ENCODE measurements around the gene MSL1.

The MSL1 gene

GRCh38 chr17:40087049-40087794, 34.5 kb upstream of the MSL1 start:
- Mint-ChIP-seq H3K4me1 (ENCODE audit: low read depth) (peaks cover 3% of the 10 kb centered on the region), H3K27me3 (no peaks in the 10 kb centered on the region), H3K4me3 (no peak overlapping the region), H3K36me3 (ENCODE audit: low read depth) (peaks cover 16% of the 10 kb centered on the region), H3K27ac (no peak overlapping the region), H3K9me3 (no peaks in the 10 kb centered on the region)

- Mint-ChIP-seq H3K27ac (no peak overlapping the region), H3K27me3 (no peaks in the 10 kb centered on the region), H3K4me1 (ENCODE audit: low read depth) (peaks cover 3% of the 10 kb centered on the region), H3K9me3 (no peaks in the 10 kb centered on the region), H3K4me3 (no peak overlapping the region), H3K36me3 (ENCODE audit: low read depth) (peaks cover 16% of the 10 kb centered on the region)
These were observed 33.7 kb upstream of the MSL1 start for GRCh38 chr17:40087903-40088718.

- no peak overlapping the region for H3K4me3 Mint-ChIP-seq
- H3K27me3 Mint-ChIP-seq: no peaks in the 10 kb centered on the region
- peaks cover 22% of the 10 kb centered on the region for H3K36me3 Mint-ChIP-seq (ENCODE audit: low read depth)
- no peak overlapping the region for H3K27ac Mint-ChIP-seq
- no peaks in the 10 kb centered on the region for H3K9me3 Mint-ChIP-seq
- peaks cover 3% of the 10 kb centered on the region for H3K4me1 Mint-ChIP-seq (ENCODE audit: low read depth)
These were observed 32.5 kb upstream of the MSL1 start for GRCh38 chr17:40089077-40089895.

- Mint-ChIP-seq H3K4me1 (ENCODE audit: low read depth) (peaks cover 13% of the 10 kb centered on the region), H3K36me3 (ENCODE audit: low read depth) (peaks cover 30% of the 10 kb centered on the region), H3K27ac (no peak overlapping the region), H3K27me3 (no peaks in the 10 kb centered on the region), H3K4me3 (no peak overlapping the region), H3K9me3 (no peaks in the 10 kb centered on the region)
These were observed 31.3 kb upstream of the MSL1 start for GRCh38 chr17:40090237-40091119.

GRCh38 chr17:40091691-40092397, 29.9 kb upstream of the MSL1 start:
- peaks cover 23% of the 10 kb centered on the region for H3K4me1 Mint-ChIP-seq (ENCODE audit: low read depth)
- H3K4me3 Mint-ChIP-seq: no peak overlapping the region
- H3K36me3 Mint-ChIP-seq (ENCODE audit: low read depth): peaks cover 43% of the 10 kb centered on the region
- H3K27me3 Mint-ChIP-seq: no peaks in the 10 kb centered on the region
- no peaks in the 10 kb centered on the region for H3K9me3 Mint-ChIP-seq
- H3K27ac Mint-ChIP-seq: no peak overlapping the region

GRCh38 chr17:40092581-40092980, 29.2 kb upstream of the MSL1 start:
- Mint-ChIP-seq H3K4me1 (ENCODE audit: low read depth) (peaks cover 30% of the 10 kb centered on the region), H3K4me3 (no peak overlapping the region), H3K27ac (no peak overlapping the region), H3K9me3 (no peaks in the 10 kb centered on the region), H3K27me3 (no peaks in the 10 kb centered on the region), H3K36me3 (ENCODE audit: low read depth) (peaks cover 44% of the 10 kb centered on the region)

- no peak overlapping the region for H3K4me3 Mint-ChIP-seq
- peaks cover 45% of the 10 kb centered on the region for H3K36me3 Mint-ChIP-seq (ENCODE audit: low read depth)
- H3K27me3 Mint-ChIP-seq: no peaks in the 10 kb centered on the region
- H3K27ac Mint-ChIP-seq: no peak overlapping the region
- H3K9me3 Mint-ChIP-seq: no peaks in the 10 kb centered on the region
- peaks cover 35% of the 10 kb centered on the region for H3K4me1 Mint-ChIP-seq (ENCODE audit: low read depth)
These were observed 28.7 kb upstream of the MSL1 start for GRCh38 chr17:40093005-40093579.

- no peak overlapping the region for H3K27ac Mint-ChIP-seq
These were observed 28.1 kb upstream of the MSL1 start for GRCh38 chr17:40093580-40094201.

GRCh38 chr17:40094874-40095273, 26.9 kb upstream of the MSL1 start:
- Mint-ChIP-seq H3K36me3 (ENCODE audit: low read depth) (peaks cover 40% of the 10 kb centered on the region), H3K9me3 (no peaks in the 10 kb centered on the region), H3K4me1 (ENCODE audit: low read depth) (peaks cover 53% of the 10 kb centered on the region), H3K27ac (peak overlapping the region; percentile 58), H3K4me3 (no peak overlapping the region), H3K27me3 (no peaks in the 10 kb centered on the region)

More at GRCh38 chr17:40093580-40094201, 28.1 kb upstream of the MSL1 start:
- Mint-ChIP-seq H3K4me3 (no peak overlapping the region), H3K27me3 (no peaks in the 10 kb centered on the region), H3K4me1 (ENCODE audit: low read depth) (peaks cover 41% of the 10 kb centered on the region), H3K36me3 (ENCODE audit: low read depth) (peaks cover 45% of the 10 kb centered on the region), H3K9me3 (no peaks in the 10 kb centered on the region)

- Mint-ChIP-seq H3K4me1 (ENCODE audit: low read depth) (peaks cover 59% of the 10 kb centered on the region), H3K27ac (peak overlapping the region; percentile 93), H3K27me3 (no peaks in the 10 kb centered on the region), H3K36me3 (ENCODE audit: low read depth) (peaks cover 40% of the 10 kb centered on the region), H3K9me3 (no peaks in the 10 kb centered on the region), H3K4me3 (peak overlapping the region; percentile 87)
These were observed 26.3 kb upstream of the MSL1 start for GRCh38 chr17:40095351-40095943.

- Mint-ChIP-seq H3K9me3 (no peaks in the 10 kb centered on the region), H3K4me3 (peak overlapping the region; percentile 87), H3K36me3 (ENCODE audit: low read depth) (peaks cover 40% of the 10 kb centered on the region), H3K4me1 (ENCODE audit: low read depth) (peaks cover 66% of the 10 kb centered on the region), H3K27ac (peak overlapping the region; percentile 93), H3K27me3 (no peaks in the 10 kb centered on the region)
These were observed 25.6 kb upstream of the MSL1 start for GRCh38 chr17:40095944-40096791.

GRCh38 chr17:40097087-40097486, 24.7 kb upstream of the MSL1 start:
- Mint-ChIP-seq H3K4me1 (ENCODE audit: low read depth) (peaks cover 75% of the 10 kb centered on the region), H3K27me3 (no peaks in the 10 kb centered on the region), H3K27ac (peak overlapping the region; percentile 93), H3K36me3 (ENCODE audit: low read depth) (peaks cover 40% of the 10 kb centered on the region), H3K4me3 (peak overlapping the region; percentile 87), H3K9me3 (no peaks in the 10 kb centered on the region)
